ENCODE data around the gene SEC23A.

SEC23A gene

GRCh38 chr14:38982278-38982677, 120.8 kb downstream of the SEC23A start:
- no peak for FAIRE-seq
